Liver (tissue), 3 donors: ENCODE data around the gene KRT4.

Experiments used
- CTCF ChIP-seq: fragments of 150-350 bp; IDR thresholded peaks from 2 replicates; pipeline ENCODE4 v1.5.1; 2017; ENCODE audit warnings: improper control_type of control experiment, low read depth, low read length; ENCODE audit not compliant: missing input control
- JUND ChIP-seq, 2 donors: IDR thresholded peaks; 2 replicates each; pipeline ENCODE4 v1.6.1; 2016; ENCODE audit warnings: antibody characterized with exemption in 2 of 2
- NR2F2 ChIP-seq: IDR thresholded peaks from 2 replicates; pipeline ENCODE4 v1.6.1; 2016; ENCODE audit warnings: antibody characterized with exemption
- RXRA ChIP-seq, 2 donors: IDR thresholded peaks; 2 replicates each; pipeline ENCODE4 v1.6.1; 2017 to 2018; ENCODE audit warnings: antibody characterized with exemption in 2 of 2, mild to moderate bottlenecking in 1 of 2
- TF ChIP-seq, protein P1 (sequence below): IDR thresholded peaks from 2 replicates; pipeline ENCODE4 v1.6.1; 2016; ENCODE audit warnings: antibody characterized with exemption, mild to moderate bottlenecking
- TF ChIP-seq, protein P2 (sequence below): IDR thresholded peaks from 2 replicates; pipeline ENCODE4 v1.6.1; 2016; ENCODE audit warnings: antibody characterized with exemption
- donor health status: healthy.
- donor health status: healthy.

DNA sequence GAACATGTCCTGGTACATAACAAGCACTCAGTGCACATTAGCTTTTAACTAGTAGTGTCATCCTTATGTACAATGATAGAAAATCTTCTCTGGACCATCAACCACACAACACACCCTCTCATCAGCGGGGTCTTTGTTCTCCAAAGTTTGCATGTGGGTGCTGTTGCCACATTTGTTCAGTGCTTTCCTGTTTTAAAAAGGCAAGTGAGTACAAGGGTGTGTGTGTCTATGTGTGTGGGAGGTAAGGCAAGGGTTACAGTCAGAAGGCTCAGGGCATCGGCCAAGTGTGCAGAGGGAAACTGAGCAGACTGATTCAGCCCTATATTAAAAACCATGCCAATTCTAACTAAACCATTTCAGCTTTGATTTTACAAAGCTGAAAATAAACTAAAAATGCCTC lies 54.7 kb downstream of the KRT4 start:
- TF ChIP-seq, protein P1, sequence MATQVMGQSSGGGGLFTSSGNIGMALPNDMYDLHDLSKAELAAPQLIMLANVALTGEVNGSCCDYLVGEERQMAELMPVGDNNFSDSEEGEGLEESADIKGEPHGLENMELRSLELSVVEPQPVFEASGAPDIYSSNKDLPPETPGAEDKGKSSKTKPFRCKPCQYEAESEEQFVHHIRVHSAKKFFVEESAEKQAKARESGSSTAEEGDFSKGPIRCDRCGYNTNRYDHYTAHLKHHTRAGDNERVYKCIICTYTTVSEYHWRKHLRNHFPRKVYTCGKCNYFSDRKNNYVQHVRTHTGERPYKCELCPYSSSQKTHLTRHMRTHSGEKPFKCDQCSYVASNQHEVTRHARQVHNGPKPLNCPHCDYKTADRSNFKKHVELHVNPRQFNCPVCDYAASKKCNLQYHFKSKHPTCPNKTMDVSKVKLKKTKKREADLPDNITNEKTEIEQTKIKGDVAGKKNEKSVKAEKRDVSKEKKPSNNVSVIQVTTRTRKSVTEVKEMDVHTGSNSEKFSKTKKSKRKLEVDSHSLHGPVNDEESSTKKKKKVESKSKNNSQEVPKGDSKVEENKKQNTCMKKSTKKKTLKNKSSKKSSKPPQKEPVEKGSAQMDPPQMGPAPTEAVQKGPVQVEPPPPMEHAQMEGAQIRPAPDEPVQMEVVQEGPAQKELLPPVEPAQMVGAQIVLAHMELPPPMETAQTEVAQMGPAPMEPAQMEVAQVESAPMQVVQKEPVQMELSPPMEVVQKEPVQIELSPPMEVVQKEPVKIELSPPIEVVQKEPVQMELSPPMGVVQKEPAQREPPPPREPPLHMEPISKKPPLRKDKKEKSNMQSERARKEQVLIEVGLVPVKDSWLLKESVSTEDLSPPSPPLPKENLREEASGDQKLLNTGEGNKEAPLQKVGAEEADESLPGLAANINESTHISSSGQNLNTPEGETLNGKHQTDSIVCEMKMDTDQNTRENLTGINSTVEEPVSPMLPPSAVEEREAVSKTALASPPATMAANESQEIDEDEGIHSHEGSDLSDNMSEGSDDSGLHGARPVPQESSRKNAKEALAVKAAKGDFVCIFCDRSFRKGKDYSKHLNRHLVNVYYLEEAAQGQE = no peak
- TF ChIP-seq CTCF (no peak), JUND (IDR thresholded peaks at IDR 0.05) (no peak), NR2F2 (no peak), RXRA (IDR thresholded peaks at IDR 0.05) (no peak)
- TF ChIP-seq, protein P2, sequence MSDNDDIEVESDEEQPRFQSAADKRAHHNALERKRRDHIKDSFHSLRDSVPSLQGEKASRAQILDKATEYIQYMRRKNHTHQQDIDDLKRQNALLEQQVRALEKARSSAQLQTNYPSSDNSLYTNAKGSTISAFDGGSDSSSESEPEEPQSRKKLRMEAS = no peak
